ENCODE data around the gene KCNQ5.

KCNQ5 gene

DNA sequence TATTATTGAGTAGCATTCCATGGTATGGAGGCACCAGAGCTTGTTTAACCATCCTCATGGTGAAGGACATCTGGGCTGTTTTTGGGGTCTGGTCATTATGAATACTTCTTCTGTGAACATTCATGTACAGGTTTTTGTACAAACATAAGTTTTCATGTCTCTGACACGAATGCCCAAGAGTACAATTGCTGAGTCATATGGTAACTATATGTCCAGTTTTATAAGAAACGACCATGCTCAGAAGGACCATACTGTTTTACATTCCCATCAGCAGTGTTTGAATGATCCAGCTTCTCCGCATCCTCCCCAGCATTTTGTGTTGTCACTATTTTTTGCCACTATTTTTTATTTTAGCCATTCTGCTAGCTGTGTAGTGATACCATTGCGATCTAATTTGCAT, 414.8 kb downstream of the KCNQ5 start:
- no peak overlapping the region for H3K27ac ChIP-seq
- H2AFZ ChIP-seq (ENCODE audit: low read depth): no peak overlapping the region
- TF ChIP-seq, protein P1, sequence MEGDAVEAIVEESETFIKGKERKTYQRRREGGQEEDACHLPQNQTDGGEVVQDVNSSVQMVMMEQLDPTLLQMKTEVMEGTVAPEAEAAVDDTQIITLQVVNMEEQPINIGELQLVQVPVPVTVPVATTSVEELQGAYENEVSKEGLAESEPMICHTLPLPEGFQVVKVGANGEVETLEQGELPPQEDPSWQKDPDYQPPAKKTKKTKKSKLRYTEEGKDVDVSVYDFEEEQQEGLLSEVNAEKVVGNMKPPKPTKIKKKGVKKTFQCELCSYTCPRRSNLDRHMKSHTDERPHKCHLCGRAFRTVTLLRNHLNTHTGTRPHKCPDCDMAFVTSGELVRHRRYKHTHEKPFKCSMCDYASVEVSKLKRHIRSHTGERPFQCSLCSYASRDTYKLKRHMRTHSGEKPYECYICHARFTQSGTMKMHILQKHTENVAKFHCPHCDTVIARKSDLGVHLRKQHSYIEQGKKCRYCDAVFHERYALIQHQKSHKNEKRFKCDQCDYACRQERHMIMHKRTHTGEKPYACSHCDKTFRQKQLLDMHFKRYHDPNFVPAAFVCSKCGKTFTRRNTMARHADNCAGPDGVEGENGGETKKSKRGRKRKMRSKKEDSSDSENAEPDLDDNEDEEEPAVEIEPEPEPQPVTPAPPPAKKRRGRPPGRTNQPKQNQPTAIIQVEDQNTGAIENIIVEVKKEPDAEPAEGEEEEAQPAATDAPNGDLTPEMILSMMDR (conservative IDR thresholded peaks at IDR 0.05; ENCODE audit: low read depth, low read length): no peak
- no peaks in the 10 kb centered on the region for H3K4me1 ChIP-seq (ENCODE audit: low read depth, poor library complexity, severe bottlenecking)
- no peak overlapping the region for H3K9ac ChIP-seq
- no peaks in the 10 kb centered on the region for H3K79me2 ChIP-seq (ENCODE audit: insufficient read depth, low read depth)
- H4K20me1 ChIP-seq (ENCODE audit: insufficient read depth): no peaks in the 10 kb centered on the region
- no peak overlapping the region for H3K4me3 ChIP-seq (IDR thresholded peaks at IDR 0.05; ENCODE audit: insufficient read depth, low read depth, low read length)
- H3K36me3 ChIP-seq (ENCODE audit: insufficient read depth): no peaks in the 10 kb centered on the region
- H3K27me3 ChIP-seq (ENCODE audit: insufficient read depth, low read depth): no peaks in the 10 kb centered on the region
- no peak overlapping the region for H3K4me2 ChIP-seq

DNA sequence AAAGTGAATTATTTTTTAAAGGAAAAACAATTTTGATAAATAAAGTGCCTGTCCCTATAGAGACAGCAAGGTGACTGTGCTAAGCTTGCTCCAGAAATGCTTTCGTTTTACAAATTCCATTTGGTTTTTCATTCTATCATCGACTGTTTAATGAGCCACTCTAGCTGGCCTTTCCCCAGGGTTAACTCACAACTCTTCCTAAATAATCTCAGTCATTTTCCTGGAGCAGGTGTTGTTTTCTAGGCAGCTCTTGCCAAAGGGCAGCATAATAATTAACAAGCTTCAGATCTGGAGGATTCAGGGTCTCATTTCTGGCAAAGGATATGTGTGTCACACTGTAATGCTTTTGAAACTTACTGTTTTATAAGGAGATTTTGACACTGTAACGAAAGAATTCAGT, 419.2 kb downstream of the KCNQ5 start:
- Histone ChIP-seq H4K20me1 (ENCODE audit: insufficient read depth) (no peaks in the 10 kb centered on the region), H2AFZ (ENCODE audit: low read depth) (no peak overlapping the region), H3K36me3 (ENCODE audit: insufficient read depth) (no peaks in the 10 kb centered on the region; the same call in 1 of the 2 replicates), H3K4me2 (no peak overlapping the region), H3K79me2 (ENCODE audit: insufficient read depth, low read depth) (no peaks in the 10 kb centered on the region), H3K4me1 (ENCODE audit: low read depth, poor library complexity, severe bottlenecking) (peaks cover 5% of the 10 kb centered on the region), H3K27ac (no peak overlapping the region), H3K4me3 (IDR thresholded peaks at IDR 0.05; ENCODE audit: insufficient read depth, low read depth, low read length) (no peak overlapping the region), H3K27me3 (ENCODE audit: insufficient read depth, low read depth) (no peaks in the 10 kb centered on the region), H3K9ac (no peak overlapping the region)
- TF ChIP-seq, protein P1 (conservative IDR thresholded peaks at IDR 0.05; ENCODE audit: low read depth, low read length): no peak

DNA sequence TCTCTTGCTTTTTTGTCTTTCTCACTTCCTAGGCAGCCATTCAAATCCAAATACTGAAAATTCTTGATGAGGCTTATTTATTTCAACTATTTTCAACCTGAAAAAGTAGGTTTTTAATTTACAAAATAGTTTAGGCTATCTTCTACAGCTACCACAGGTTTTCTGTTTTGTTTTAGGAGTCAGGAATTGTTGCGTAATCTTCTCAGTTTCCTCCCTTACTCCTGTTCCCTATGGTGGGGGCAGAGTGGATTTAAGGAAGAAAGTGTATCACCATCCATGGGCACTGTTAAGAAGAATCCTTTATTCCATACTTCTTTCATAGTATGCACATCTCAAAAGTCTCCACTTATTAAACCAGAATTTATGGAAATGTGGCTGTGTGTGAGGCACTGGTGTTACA, 421.0 kb downstream of the KCNQ5 start:
- Histone ChIP-seq H3K4me1 (ENCODE audit: low read depth, poor library complexity, severe bottlenecking) (peaks cover 5% of the 10 kb centered on the region), H4K20me1 (ENCODE audit: insufficient read depth) (no peaks in the 10 kb centered on the region), H3K9ac (no peak overlapping the region), H3K4me3 (IDR thresholded peaks at IDR 0.05; ENCODE audit: insufficient read depth, low read depth, low read length) (no peak overlapping the region), H3K79me2 (ENCODE audit: insufficient read depth, low read depth) (no peaks in the 10 kb centered on the region), H3K27ac (no peak overlapping the region), H3K27me3 (ENCODE audit: insufficient read depth, low read depth) (no peaks in the 10 kb centered on the region), H3K36me3 (ENCODE audit: insufficient read depth) (no peaks in the 10 kb centered on the region; the same call in 1 of the 2 replicates), H2AFZ (ENCODE audit: low read depth) (no peak overlapping the region), H3K4me2 (no peak overlapping the region)
- TF ChIP-seq, protein P1 (conservative IDR thresholded peaks at IDR 0.05; ENCODE audit: low read depth, low read length): no peak

DNA sequence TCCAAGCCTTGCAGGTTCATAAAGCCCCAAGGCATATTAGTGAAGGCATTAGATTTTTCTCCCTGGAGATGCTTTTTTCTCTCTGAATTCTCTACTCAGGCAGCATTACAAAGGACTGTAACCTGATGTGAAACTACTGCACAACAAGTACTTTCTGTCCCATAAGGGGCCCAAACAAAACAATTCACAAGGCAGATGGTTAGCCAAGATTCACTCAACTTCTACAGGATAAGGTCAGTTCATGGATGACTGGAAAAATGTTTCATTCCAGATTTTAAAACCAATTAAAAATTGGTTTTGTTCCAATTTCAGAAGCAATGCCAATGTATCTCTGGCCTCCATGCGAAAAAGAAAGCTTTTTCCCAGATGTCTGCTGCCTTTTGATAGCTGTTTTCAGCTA, 421.6 kb downstream of the KCNQ5 start:
- H3K4me3 ChIP-seq (IDR thresholded peaks at IDR 0.05; ENCODE audit: insufficient read depth, low read depth, low read length): no peak overlapping the region
- no peak overlapping the region for H3K27ac ChIP-seq
- H3K9ac ChIP-seq: no peak overlapping the region
- no peaks in the 10 kb centered on the region for H3K79me2 ChIP-seq (ENCODE audit: insufficient read depth, low read depth)
- no peak overlapping the region for H2AFZ ChIP-seq (ENCODE audit: low read depth)
- H3K36me3 ChIP-seq (ENCODE audit: insufficient read depth): no peaks in the 10 kb centered on the region; the same call in 1 of the 2 replicates
- no peak overlapping the region for H3K4me2 ChIP-seq
- peaks cover 5% of the 10 kb centered on the region for H3K4me1 ChIP-seq (ENCODE audit: low read depth, poor library complexity, severe bottlenecking)
- H4K20me1 ChIP-seq (ENCODE audit: insufficient read depth): no peaks in the 10 kb centered on the region
- TF ChIP-seq, protein P1 (conservative IDR thresholded peaks at IDR 0.05; ENCODE audit: low read depth, low read length): no peak
- H3K27me3 ChIP-seq (ENCODE audit: insufficient read depth, low read depth): no peaks in the 10 kb centered on the region
